HG03432 (cell line): Measurements from ENCODE around the gene SPATA2L.

Experiments used
- ATAC-seq: cut with Tn5 transposase; IDR thresholded peaks from one replicate; pipeline ENCODE4 v1.9.1; 2021; ENCODE audit warnings: mild to moderate bottlenecking, moderate library complexity; ENCODE audit not compliant: unreplicated experiment

Gene SPATA2L, protein sequence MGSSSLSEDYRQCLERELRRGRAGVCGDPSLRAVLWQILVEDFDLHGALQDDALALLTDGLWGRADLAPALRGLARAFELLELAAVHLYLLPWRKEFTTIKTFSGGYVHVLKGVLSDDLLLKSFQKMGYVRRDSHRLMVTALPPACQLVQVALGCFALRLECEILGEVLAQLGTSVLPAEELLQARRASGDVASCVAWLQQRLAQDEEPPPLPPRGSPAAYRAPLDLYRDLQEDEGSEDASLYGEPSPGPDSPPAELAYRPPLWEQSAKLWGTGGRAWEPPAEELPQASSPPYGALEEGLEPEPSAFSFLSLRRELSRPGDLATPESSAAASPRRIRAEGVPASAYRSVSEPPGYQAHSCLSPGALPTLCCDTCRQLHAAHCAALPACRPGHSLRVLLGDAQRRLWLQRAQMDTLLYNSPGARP

DNA sequence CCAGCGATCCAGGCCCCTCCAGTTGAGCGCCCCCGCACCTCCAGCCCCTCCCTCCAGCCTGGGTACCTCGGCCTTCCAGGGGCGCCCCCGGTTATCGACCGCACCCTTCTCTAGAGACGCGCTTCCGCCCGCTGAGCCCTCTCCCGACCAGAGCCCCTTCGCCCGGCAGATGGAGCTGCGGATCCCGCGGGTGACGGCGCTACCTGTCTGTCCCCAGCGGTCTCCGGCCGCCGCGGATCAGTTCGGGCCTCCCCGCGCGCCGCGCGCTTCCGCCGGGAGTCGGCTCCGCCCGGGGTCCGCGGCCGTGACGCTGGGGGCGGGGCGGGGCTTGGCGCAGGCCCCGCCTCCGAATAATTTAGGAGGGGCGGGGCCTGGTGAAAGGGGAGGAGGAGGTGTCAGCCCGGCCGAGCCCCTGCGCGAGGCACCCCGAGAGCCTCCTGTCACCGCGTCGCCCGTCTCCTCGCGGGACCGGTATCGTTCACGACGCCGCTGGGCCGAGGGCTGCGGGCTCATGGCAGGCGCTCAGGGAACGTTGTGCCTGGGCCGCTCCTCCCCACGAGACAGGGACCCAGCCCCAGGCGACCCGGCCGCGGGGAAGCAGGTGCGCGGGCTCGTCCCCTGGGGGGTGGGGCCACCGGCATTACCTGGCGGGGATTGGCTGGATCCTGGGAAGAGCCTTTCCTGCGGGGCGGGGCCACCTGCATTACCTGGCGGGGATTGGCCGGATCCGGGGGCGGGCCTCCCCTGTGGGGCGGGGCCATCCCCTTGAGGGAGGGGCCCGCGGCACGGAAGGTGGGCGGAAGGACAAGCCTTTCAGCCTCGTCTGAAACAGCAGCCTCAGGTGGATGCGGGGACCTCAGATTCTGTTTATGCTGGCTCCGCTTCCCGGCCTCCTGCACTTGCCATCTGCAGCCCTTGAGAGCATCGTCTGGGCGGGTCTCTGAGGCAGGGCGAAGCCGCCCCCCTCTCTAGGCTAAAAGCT, at the start of gene SPATA2L:
Gene SPATA2L (minus strand): TSS at position 281 of the 982 bp plus-strand sequence. CDS start 473 bp downstream, outside the sequence.
- ATAC-seq: peak; percentile 62

DNA sequence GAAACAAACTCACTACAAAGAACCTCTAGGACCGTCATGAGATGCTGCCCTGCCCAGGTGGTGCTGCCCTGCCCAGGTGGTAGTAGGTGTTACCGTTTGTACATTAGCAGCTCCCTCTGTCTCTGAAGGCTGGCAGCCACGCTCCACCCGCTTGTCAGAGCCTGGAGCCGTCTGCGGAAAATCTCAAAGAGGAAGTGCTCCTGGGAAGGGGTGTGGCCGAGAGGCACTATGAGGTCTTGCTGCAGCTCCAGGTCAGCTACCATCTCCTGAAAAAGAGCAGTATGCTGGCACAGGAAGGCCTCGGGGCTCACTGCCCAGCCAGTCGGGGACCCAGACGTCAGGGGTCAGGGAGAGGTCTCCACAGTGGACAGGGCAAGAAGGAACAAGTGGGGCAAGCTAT, 48.1 kb upstream of the SPATA2L start:
- no peak for ATAC-seq

DNA sequence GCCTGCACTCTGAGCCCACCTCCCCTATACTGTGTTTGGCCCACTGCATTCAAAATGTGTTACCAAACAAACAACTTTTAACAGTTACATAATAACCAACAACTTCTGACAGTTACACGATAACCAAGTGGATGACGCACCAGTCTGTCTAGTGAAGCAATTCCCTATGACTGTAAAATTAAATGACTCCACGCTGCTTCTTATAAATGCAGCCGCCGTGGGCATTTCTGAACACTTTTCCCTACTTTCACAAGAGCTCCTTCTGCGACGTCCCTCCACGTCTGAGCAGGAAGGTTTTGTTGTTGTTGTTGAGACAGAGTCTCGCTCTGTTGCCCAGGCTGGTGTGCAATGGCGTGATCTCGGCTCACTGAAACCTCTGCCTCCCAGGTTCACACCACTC, 47.4 kb upstream of the SPATA2L start:
- ATAC-seq: no peak

DNA sequence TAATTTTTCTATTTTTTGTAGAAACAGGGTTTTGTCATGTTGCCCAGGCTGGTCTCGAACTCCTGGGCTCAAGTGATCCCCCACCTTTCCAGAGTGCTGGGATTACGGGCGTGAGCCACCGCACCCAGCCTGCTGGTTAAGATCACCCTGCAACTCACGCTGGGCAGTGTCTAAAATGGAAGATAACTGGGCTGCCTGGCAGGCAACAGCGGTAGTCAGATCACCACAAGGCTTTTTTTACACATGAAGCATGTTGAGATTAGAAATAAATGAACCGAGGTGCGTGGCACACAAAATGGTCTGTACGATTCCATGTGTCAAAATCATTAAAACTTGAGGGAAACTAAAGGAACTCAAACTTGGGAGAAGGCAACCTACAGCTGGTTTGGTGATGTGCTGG, 46.6 kb upstream of the SPATA2L start:
- ATAC-seq: no peak

DNA sequence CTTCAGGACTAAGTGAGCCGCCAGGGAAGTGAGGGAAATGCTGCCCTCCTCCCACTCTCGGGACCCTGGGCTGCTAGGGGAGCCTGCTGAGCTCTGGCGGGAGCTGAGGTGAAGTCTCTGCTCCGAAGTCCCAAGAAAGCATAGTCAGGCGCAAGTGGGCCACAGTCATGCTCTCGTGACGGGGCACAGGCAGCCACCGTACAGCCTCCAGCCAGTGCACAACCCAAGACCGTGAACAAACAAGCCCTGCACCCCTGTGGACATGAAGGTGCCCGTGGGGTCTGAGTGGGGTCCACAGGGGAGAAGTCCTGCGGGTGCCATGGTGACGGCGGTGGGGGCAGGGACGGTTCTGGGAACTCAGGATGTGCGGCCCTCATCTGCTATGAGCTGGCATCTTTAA, 44.5 kb upstream of the SPATA2L start:
- ATAC-seq: no peak

DNA sequence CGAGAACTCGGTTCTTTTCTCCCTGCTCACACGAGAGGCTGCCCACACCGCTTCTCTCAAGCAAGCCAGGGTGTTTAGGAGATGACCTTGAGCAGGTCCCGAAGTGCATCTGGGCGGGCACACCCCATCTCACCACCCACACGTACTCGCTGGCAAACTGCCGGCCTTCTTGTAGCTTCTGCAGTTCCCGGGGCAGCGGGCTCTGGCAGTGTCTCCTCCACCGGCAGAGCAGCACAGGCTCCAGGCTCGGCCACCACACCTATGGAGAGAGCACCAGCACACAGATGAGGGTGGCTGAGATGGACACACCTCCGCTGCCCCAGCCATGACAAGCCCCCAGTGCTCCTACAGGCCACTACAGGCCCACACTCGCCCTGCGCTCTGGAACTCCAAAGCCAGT, 43.3 kb upstream of the SPATA2L start:
- ATAC-seq: no peak

DNA sequence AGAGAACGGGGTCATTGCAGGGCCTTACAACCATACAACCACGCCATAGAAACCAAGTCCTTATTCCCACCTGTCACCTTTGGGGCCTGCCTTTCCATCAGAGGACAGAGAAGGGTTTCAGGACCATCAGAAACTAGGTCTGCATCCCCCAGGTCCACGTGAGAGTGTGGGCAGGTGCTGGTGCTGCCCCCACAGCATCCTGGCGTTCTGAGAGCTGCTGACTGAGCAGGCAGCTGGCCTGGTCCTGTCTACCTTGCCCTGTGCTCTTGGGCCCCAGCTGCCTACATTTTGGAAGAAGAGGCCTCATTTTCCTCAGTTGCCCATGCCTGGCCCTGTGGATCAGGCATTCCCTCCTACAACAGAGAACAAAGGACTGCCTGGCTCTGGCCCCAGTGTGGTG, 41.4 kb upstream of the SPATA2L start:
- ATAC-seq: no peak

DNA sequence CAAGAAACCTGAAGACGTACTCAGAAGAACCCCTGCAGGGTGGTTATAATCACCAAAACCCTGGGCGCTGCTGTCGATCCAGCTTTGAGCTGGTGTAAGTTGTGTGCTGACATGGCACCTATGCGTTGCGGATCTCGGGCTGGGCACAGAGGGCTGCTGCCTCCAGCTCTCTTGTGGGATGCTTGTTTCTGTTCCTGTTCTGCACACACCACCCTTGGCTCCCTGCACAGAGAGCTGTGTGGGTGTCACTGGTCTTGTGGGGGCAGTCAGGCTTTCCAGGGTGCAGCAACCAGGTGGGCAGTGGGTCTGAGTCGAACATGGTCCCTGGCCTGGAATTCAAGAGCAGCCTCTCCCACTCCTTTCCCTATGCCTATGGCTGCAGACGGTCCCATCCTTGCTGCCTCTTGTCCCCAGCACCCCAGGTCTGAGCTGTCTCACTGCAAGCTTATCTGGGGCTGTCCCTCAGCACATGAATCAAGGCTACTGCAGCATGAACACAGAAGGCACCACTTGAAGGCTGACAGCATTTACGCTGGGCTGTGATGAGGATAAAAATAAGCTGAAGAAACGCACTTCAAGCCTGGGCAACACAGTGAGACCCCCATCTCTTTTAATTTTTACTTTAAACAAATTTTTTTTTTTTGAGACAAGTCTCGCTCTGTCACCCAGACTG, 40.0 kb upstream of the SPATA2L start:
- ATAC-seq: no peak

DNA sequence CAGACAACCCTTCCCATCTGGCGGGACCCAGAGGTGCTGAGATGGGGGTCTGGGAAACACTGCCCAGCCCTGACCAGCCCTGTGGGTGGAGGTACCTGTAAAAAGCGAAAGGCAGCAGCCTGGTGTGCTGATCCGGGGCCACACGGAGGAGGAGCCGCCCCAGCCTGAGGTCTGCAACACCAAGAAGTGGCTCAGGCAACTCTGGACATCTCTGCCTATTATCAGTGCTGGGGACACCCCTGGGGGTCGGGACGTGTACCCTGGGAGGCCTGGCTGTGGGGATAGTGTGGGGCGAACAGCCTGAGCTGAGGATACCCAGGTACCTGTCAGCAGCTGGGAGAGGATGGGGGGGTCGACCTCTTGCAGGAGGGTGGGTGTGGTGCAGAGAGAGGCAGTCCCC, 37.9 kb upstream of the SPATA2L start:
- ATAC-seq: no peak

DNA sequence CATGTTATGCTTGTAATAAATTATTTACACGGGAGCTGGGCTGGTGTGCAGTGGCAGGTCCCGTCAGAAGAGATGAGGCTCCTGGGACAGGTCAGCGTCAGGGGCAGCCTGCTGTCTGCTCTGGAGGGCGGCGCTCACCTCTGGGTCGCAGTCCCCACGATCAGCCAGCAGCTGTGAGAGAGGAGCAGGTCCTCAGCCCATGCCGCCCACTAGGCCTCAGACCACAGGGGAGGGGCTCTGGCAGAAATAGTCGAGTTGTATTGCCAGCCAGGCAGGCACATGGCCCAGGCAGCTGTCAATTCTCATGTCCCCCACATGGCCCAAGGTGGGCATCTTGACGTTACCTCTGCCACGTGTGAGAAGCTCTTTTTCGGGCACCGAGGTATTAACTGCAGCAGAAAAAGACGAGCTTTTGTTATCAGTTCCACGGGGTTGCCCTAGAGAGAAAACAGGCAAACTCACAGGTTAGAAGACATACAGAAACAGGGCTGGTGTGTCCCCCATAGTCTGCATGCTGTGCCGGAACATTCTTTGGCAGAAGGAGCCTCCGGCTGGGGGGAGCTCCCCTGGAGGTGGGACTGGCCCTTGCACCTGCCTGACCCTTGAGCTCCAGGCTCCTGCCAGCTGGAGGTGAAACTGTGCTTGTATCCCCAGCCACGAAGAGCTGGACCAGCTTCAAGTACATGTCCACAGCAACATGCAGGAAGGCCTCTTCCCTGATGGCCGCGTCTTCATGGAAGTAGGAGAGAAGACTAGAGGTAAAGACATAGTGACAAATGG, 37.2 kb upstream of the SPATA2L start:
- ATAC-seq: no peak

DNA sequence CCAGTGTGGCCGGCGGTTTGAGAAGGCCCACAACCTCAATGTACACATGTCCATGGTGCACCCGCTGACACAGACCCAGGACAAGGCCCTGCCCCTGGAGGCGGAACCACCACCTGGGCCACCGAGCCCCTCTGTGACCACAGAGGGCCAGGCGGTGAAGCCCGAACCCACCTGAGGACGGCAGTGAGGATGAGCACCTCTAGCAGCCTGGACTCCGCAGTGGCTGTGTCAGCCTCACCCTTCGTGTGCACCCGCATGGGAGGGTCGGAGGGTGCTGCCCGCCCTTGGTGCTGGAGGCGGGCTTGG, 36.5 kb upstream of the SPATA2L start:
- ATAC-seq: no peak

DNA sequence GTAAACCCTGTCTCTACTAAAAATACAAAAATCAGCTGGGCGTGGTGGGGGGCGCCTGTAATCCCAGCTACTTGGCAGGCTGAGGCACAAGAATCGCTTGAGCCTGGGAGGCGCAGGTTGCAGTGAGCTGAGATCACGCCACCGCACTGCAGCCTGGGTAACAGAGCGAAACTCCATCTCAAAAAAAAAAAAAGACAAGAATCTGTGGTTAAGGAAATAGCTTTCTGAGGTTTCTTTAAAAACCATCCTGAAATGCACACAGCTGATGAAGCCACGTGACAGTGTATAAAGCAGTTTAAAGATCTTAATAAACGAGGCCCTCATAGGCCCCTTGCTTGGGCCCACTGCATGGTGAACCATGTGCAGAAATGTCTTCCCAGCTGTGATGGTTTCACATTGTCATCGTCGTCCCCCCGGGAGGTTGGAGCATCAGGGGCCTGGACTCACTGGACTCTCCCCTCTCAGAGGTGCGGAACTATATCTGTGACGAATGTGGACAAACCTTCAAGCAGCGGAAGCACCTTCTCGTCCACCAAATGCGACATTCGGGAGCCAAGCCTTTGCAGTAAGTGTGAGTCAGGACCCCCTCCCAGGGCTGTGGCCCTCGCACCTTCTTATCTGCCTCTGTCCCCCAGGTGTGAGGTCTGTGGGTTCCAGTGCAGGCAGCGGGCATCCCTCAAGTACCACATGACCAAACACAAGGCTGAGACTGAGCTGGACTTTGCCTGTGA, 36.0 kb upstream of the SPATA2L start:
- ATAC-seq: no peak

DNA sequence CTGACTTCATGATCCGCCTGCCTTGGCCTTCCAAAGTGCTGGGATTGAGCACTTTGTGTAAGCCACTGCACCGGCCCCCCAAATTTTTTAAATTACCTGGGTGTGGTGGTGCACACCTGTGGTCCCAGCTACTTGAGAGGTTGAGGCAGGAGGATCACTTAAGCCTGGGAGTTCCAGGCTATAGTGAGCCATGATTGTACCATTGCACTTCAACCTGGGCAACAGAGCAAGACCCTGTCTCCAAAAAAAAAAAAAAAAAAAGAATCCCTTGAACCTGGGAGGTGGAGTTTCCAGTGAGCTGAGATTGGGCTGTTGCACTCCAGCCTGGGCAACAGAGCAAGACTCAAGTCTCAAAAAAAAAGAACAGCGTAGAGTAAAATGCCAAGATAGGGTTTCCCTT, 35.0 kb upstream of the SPATA2L start:
- ATAC-seq: no peak

DNA sequence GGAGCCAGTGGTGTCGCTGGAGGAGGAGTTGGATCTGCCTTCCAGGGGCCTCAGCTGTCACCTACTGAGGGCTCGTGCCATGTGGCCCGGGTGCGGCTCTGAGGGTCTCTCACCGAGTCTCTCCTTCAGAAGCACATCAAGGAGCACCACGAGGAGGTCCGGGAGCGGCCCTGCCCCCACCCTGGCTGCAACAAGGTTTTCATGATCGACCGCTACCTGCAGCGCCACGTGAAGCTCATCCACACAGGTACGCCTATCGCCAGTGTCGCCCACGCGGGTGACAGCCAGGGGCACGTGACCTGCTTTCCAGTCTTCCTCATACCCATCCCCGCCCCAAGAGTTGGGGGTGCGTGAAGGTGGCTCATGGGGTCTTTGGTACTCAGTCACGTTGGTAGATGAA, 32.3 kb upstream of the SPATA2L start:
- no peak for ATAC-seq

DNA sequence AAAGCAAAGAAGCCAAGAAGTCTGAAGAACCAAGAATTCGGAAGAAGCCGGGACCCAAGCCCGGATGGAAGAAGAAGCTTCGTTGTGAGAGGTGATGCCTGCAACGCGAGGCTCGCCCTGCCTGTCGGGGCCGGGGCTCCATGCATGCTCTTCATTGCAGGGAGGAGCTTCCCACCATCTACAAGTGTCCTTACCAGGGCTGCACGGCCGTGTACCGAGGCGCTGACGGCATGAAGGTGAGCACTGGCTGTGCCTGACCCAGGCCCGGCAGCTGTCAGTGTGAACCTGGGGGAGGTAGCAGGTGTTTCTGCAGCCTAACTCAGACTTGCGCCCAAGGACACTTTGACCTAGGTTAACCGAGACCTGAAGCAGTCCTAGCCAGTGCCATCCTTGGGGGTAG, 31.8 kb upstream of the SPATA2L start:
- ATAC-seq: no peak

DNA sequence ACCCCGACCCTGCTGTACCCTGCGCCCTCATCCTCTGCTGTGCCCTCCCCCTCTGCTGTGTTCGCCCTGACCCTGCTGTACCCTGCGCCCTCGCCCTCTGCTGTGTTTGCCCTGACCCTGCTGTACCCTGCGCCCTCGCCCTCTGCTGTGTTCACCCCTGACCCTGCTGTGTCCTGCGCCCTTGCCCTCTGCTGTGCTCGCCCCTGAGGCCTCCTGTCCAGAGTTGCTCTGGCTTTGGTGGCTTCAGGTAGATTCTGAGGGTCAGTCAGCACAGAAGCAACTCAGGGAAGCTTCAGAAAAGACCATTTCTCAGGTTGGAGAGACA, 31.4 kb upstream of the SPATA2L start:
- no peak for ATAC-seq

DNA sequence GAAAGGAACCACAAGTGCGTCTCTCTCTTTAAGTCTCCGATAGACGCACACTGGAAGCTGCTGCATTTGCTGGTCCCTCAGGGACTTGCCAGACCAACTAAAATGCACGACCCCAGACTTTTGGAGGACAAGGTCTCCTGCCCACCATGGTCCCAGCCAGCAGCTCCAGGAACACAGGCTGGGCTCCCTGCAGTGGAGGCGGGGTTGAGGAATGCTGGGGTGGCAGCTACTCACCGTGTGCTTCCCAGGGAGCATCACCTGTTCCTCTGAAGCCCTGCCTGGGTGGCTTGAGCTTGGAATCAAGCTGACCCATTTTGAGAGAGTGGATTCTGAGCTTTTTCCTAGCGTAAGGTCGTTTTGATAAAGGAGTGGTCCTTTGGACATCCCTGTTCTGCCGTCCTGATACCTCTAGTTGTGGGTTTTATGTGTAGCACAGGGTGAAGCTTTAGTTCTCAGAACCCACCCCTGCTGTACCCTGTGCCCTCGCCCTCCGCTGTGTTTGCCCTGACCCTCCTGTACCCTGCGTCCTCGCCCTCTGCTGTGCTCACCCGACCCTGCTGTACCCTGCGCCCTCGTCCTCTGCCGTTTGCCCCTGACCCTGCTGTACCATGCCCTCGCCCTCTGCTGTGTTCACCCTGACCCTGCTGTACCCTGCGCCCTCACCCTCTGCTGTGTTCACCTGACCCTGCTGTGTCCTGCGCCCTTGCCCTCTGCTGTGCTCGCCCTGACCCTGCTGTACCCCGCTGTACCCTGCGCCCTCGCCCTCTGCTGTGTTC, 30.8 kb upstream of the SPATA2L start:
- ATAC-seq: no peak

DNA sequence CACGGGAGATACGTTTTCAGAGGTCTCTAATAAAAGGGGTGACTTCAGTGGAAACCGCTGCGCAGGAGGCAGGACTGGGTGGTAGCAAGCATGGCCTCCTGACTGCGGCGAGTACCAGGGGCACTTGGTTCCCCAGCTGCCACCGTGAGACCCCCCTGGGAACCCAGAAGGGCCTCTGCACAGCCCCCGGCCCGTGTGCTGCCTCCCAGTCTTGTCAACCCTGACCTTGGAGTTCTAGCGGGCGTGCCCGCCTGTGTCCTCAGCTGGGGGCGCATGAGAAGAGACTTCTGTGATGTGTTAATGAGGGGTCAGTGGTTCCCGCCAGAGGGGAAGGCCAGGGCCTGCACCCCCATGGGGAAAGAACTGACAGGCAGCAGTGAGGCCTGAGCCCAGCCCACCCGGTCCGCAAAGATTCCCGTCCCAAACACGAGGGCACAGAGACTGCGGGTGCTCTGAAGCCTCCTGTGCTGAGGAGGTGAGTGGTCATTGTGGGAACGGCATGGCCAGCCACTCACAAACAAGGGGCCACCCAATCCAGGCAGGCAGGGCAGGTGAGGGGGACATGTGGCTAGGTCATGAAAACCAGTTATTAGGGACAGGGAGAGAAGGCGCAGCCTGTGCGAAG, 29.2 kb upstream of the SPATA2L start:
- ATAC-seq: no peak
